ENCODE results near the gene C11orf97.

GRCh38 chr11:94539420-94539819, 27.2 kb downstream of the C11orf97 start:
- TF ChIP-seq EZH2 (IDR thresholded peaks at IDR 0.05), result no peak
- no peak for TF ChIP-seq CTCF (IDR thresholded peaks at IDR 0.05 in 2 of 3, conservative IDR thresholded peaks at IDR 0.05 in 1 of 3; ENCODE audit: borderline replicate concordance in 1 of 3, insufficient read depth in 1 of 3, low read depth in 2 of 3, low read length in 2 of 3)
- no peak for TF ChIP-seq REST (IDR thresholded peaks at IDR 0.05; ENCODE audit: low read depth)

All from HCT116 (cell line).